ENCODE data around the gene KLHL22. TPM values are rescaled to one million over a fixed set of nuclear protein-coding genes. Genes with fewer than 3 reads are reported as not detected.

Gene KLHL22
- total RNA-seq, 1 donor from 2014 or later, result 16.1 TPM

DNA sequence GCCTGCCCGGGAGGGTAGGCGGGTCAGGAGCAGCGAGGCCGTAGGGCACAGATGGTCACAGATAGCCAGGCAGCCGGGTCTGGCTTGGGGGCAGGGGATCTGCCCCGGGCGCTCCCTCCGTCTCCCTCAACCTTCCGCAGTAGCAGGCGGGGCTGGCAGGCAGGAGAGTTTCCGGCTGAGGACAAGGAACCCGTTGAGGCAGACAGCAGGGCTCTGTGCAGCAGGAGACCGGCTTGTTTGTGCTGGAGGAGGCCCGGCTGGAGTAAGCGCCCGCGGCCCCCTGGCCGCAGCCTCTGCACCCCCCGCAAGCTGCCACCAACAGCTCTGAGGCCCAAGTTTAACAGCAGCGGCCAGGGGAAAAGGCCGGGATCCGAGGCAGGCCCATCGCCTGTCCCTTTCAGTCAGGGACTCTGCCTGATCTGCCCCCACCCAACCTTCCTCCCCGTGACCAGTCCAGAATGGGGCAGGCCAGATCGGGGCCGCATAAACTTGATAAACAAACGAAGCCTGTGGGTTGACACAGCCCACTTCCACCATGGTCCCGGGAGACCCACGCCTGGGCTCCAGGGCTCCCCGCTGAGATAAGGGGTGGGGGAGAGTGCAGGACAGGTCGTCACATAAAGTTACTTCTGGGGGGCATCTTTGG is 71.6 kb downstream of the KLHL22 start:
- H3K27me3 ChIP-seq (ENCODE audit: low read depth), result no peaks in the 10 kb centered on the region
- H3K9me3 ChIP-seq (replicated peaks), result no peaks in the 10 kb centered on the region
- intact Hi-C loops (cut with micrococcal nuclease), result no loop called here
- TF ChIP-seq, protein P1, sequence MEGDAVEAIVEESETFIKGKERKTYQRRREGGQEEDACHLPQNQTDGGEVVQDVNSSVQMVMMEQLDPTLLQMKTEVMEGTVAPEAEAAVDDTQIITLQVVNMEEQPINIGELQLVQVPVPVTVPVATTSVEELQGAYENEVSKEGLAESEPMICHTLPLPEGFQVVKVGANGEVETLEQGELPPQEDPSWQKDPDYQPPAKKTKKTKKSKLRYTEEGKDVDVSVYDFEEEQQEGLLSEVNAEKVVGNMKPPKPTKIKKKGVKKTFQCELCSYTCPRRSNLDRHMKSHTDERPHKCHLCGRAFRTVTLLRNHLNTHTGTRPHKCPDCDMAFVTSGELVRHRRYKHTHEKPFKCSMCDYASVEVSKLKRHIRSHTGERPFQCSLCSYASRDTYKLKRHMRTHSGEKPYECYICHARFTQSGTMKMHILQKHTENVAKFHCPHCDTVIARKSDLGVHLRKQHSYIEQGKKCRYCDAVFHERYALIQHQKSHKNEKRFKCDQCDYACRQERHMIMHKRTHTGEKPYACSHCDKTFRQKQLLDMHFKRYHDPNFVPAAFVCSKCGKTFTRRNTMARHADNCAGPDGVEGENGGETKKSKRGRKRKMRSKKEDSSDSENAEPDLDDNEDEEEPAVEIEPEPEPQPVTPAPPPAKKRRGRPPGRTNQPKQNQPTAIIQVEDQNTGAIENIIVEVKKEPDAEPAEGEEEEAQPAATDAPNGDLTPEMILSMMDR (IDR thresholded peaks at IDR 0.05; ENCODE audit: borderline replicate concordance), result no peak
- H3K4me3 ChIP-seq, result peak overlapping the region; percentile 38
- H3K4me1 ChIP-seq, result peaks cover 37% of the 10 kb centered on the region
- DNase-seq, result no peak
- peak overlapping the region; percentile 69 for H3K27ac ChIP-seq (replicated peaks)
- H3K36me3 ChIP-seq, result peaks cover 7% of the 10 kb centered on the region

DNA sequence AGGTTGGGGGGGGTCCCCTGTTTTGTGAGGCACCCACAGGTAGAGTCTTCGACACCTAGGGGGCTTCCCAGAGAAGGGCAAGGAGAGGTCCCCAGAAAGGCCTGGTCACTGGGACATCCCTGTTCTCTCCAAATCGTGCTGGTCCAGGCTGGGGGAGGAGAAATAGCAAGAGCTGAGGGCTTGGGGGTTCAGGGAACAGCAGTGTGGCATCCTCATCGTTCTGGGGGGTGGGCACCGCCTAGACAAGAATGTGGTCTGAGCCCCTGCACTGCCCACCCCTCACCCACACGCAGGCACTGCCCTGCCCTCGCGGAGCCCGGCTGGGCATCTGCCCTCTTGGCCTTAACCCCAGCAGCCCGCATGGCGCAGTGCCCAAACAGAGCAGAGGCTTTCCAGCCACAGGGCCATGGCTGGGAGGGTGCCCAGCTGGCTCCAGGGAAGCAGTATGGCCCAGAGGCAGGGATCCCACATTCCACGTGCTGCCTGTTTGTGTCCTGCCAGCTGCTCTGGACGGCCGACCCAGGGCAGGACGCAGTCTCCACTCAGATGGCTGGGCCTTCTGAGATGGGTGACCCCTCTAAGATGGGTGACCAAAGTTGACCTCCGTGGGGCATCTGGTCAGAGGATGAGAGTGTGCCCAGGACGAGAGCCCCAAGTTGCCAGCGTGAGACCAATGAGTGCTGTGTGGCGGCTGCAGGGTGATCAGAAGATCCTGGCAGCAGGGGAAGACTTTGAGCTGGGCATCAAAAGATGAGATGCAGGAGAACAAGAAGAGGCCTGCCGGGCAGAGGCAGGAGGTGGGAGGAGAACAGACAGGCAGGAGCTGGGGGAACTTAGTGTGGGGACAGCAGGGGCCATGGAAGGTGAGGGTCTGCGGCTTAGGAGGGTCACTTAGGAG is 72.3 kb downstream of the KLHL22 start:
- peak; percentile 80 for DNase-seq
- no peaks in the 10 kb centered on the region for H3K9me3 ChIP-seq (replicated peaks)
- H3K27ac ChIP-seq (replicated peaks), result peak overlapping the region; percentile 69
- TF ChIP-seq, protein P1 (IDR thresholded peaks at IDR 0.05; ENCODE audit: borderline replicate concordance), result no peak
- H3K36me3 ChIP-seq, result no peaks in the 10 kb centered on the region
- intact Hi-C loops (cut with micrococcal nuclease), result no loop called here
- H3K4me3 ChIP-seq, result no peak overlapping the region
- H3K4me1 ChIP-seq, result peaks cover 41% of the 10 kb centered on the region
- no peaks in the 10 kb centered on the region for H3K27me3 ChIP-seq (ENCODE audit: low read depth)

DNA sequence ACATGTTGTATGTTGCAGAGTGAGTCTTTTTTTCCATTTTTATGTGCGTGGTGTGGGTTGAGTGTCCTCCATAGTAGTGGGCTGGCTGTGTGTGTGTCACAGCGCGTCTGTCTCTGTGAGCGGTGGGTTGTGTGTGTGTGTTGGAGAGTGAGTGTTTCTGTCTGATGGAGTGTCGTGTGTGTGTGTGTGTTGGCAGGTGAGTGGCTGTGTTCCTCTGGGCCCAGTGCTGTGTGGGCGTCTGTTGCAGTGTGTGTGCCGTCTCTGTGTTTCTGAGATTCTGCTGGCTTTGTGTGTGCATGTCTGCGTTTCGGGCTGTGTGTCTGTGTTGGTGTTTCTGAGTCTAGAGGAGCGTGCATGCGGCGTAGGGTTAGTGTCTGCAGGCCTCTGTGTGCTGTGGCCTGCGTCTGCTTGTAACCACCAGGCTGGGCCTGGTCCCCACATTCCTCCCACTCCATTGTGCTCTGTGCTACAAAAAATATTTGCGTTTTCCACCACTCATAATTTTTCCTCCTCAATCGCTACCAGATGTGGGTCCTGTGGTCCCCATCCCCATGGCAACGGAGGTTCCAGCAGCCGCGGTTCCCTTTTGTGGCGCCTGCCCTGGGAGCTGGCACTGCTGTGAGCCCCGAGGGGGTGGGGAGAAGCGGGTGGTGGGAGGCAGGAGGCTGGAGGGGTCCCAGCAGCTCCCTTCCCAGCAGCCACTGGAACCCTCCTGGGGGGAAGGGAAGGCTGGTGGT is 73.2 kb downstream of the KLHL22 start:
- DNase-seq, result no peak
- H3K27ac ChIP-seq (replicated peaks), result no peak overlapping the region
- H3K27me3 ChIP-seq (ENCODE audit: low read depth), result no peaks in the 10 kb centered on the region
- H3K4me1 ChIP-seq, result peaks cover 41% of the 10 kb centered on the region
- H3K4me3 ChIP-seq, result no peak overlapping the region
- no peaks in the 10 kb centered on the region for H3K9me3 ChIP-seq (replicated peaks)
- H3K36me3 ChIP-seq, result no peaks in the 10 kb centered on the region
- TF ChIP-seq, protein P1 (IDR thresholded peaks at IDR 0.05; ENCODE audit: borderline replicate concordance), result no peak
- intact Hi-C loops (cut with micrococcal nuclease), result no loop called here

DNA sequence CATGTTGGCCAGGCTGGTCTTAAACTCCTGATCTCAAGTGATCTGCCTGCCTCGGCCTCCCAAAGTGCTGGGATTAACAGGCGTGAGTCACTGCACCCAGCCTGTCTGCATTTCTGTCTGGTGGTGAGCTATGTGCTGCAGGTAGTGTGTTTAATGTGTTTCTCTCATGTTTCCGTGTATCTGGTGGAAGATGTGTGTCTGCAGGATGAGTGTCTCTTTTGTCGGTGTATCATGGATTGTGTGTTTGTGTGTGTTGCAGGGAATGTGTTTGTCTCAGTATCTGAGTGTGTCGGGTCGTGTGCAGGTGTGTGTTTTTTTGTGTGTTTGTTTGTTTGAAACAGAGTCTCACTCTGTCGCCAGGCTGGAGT is 74.1 kb downstream of the KLHL22 start:
- intact Hi-C loops (cut with micrococcal nuclease), result no loop called here
- Histone ChIP-seq H3K4me1 (peaks cover 41% of the 10 kb centered on the region), H3K36me3 (no peaks in the 10 kb centered on the region), H3K4me3 (no peak overlapping the region), H3K27ac (replicated peaks) (no peak overlapping the region), H3K27me3 (ENCODE audit: low read depth) (no peaks in the 10 kb centered on the region), H3K9me3 (replicated peaks) (no peaks in the 10 kb centered on the region)
- TF ChIP-seq, protein P1 (IDR thresholded peaks at IDR 0.05; ENCODE audit: borderline replicate concordance), result no peak
- DNase-seq, result no peak

DNA sequence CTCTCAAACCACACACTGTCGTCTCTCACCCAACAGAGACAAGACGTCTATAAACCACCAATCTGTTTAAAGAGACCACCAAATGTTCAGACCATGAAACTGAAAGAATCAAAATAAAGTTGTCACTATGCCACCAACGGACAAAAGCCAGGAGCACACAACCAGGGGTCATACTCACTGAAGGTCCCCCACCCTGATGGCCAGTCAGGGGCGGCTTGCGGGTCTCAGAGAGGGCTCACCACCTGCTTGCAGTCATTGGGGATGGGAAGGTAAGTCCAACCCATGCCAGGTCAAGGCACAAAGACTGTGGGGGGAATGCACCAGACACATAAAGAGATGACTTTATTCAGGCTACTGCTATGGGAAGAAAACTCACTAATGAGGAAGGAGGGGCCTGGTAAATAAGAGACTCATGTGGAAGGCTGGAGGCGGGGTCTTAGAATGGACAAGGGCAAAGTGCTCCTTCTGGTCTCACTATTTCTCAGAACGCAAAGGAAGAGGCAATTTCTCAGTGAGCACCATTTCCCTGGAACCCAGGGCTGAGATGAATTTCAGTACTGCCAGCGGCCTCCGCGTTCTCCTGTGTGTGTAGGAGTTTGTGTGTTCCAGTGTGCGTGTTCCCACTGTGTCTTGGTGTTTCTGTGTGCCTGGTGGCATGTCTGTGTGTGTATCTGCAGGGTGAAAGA is 75.3 kb downstream of the KLHL22 start:
- intact Hi-C loops (cut with micrococcal nuclease), result no loop called here
- H3K36me3 ChIP-seq, result no peaks in the 10 kb centered on the region
- H3K4me1 ChIP-seq, result peaks cover 33% of the 10 kb centered on the region
- TF ChIP-seq, protein P1 (IDR thresholded peaks at IDR 0.05; ENCODE audit: borderline replicate concordance), result no peak
- no peaks in the 10 kb centered on the region for H3K9me3 ChIP-seq (replicated peaks)
- no peak overlapping the region for H3K27ac ChIP-seq (replicated peaks)
- no peak for DNase-seq
- no peak overlapping the region for H3K4me3 ChIP-seq
- H3K27me3 ChIP-seq (ENCODE audit: low read depth), result no peaks in the 10 kb centered on the region

All from left ventricle myocardium inferior (tissue), 1 donor.